IPS-15b (cell line): Measurements from ENCODE around the gene ASCC3.

Source experiments
- H3K27me3 ChIP-seq: one replicate; pipeline ENCODE4 v1.6.1; 2013; ENCODE audit warnings: low read length; ENCODE audit not compliant: control insufficient read depth, insufficient read depth
- H3K36me3 ChIP-seq: one replicate; pipeline ENCODE4 v1.6.1; 2013; ENCODE audit warnings: low read length; ENCODE audit not compliant: control insufficient read depth, insufficient read depth
- H3K4me1 ChIP-seq: one replicate; pipeline ENCODE4 v1.6.1; 2013; ENCODE audit warnings: mild to moderate bottlenecking, low read length; ENCODE audit not compliant: control insufficient read depth, insufficient read depth
- H3K4me3 ChIP-seq: one replicate; pipeline ENCODE4 v1.5.1; 2013; ENCODE audit warnings: low read depth, low read length
- H3K9ac ChIP-seq: one replicate; pipeline ENCODE4 v1.6.1; 2013; ENCODE audit warnings: low read depth, mild to moderate bottlenecking, low read length
- H3K9me3 ChIP-seq: one replicate; pipeline ENCODE4 v1.6.1; 2013; ENCODE audit warnings: mild to moderate bottlenecking, low read length; ENCODE audit not compliant: control insufficient read depth, insufficient read depth

Gene ASCC3

DNA sequence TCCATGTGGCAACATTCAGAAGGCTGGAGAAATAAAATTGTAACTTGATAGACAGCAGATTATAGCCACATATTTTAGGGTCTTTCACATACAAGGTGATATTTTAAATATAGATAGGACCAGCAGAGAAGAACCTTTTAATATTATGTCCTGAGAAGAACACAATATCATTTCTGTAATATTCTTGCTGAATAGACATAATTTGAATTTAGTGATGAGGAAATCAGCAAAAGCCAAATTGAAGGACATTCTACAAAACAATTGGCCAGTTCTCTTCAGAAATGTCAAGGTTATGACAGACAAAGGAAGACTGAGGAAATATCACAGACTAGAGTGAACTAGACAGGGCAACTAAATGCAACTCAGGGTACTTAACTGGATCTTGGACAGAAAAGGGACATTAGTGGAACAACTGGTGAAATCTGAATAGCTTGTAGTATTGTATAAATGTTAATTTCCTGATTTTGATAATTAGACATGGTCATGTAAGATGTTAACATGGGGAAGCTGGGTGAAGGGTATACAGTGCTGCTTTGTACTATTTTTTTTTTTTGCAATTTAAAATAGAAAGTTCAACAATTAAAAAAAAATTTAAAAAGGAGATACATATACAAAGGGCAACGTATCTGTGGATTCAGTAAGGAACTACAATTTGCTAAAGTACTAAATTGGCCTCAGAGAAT lies 281.9 kb downstream of the ASCC3 start:
- no peaks in the 10 kb centered on the region for H3K9me3 ChIP-seq
- H3K9ac ChIP-seq, result no peak overlapping the region
- no peaks in the 10 kb centered on the region for H3K27me3 ChIP-seq

DNA sequence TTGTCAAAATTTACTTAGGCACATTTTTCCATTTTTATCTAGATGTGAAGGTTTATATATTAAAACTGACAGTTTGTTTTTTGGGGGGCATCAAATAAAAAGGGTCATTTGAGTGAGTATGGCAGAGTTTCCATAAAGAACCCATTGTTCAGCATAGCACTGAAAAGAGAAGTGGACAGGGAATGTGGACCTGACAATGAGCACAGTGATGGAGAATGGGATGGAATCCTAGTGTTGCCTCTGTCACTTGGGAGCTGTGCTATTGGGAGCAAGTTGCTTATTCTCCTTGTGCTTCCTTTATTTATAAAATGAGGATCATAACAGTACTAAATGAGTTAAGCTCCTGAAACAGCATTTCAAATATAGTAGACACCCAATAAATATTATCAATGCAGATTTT lies 285.7 kb downstream of the ASCC3 start:
- H3K4me3 ChIP-seq, result no peak overlapping the region
- H3K9ac ChIP-seq, result no peak overlapping the region
- no peaks in the 10 kb centered on the region for H3K27me3 ChIP-seq
- no peaks in the 10 kb centered on the region for H3K4me1 ChIP-seq
- no peaks in the 10 kb centered on the region for H3K9me3 ChIP-seq
- H3K36me3 ChIP-seq, result no peaks in the 10 kb centered on the region

More for the DNA sequence above, 281.9 kb downstream of the ASCC3 start:
- Histone ChIP-seq H3K36me3 (no peaks in the 10 kb centered on the region), H3K4me3 (no peak overlapping the region), H3K4me1 (no peaks in the 10 kb centered on the region)

DNA sequence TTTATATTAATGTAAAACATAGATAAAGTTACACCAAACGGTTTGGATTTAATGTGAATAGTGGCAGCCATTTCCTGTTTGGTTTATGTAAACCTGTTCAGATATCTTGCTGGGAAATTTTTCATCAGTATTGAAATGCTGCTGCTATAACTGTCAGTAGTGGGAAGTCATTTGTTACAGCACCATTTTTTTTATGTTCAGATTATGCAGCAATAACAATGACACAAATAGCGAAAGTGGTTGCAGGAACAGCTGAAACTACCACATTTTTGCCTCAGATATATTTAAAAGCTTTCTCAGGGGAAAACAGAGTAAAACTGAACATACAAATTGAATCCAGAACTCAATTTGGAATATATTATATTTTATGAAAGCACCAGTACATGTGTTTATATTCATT lies 287.6 kb downstream of the ASCC3 start:
- no peaks in the 10 kb centered on the region for H3K9me3 ChIP-seq
- no peak overlapping the region for H3K4me3 ChIP-seq
- no peak overlapping the region for H3K9ac ChIP-seq
- no peaks in the 10 kb centered on the region for H3K27me3 ChIP-seq
- no peaks in the 10 kb centered on the region for H3K4me1 ChIP-seq
- H3K36me3 ChIP-seq, result no peaks in the 10 kb centered on the region

DNA sequence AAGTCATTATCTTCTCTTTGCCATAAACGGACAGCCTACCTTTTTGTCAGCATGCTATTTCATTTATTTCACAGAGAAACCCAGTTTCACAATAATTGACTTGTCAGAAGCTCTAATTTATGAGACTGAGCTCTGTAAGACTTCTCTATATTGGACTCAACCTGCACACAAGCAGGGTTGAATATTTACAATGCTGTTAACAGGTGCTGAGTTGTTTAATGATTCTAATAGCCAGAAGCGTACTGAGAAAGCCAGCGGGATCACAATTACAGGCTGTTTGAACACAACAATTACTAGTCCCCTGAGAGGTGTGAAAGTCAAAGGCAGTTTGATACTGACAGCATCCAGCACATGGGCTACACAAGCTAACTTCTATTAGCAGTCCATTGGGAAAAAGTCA lies 288.2 kb downstream of the ASCC3 start:
- H3K36me3 ChIP-seq, result no peaks in the 10 kb centered on the region
- no peaks in the 10 kb centered on the region for H3K27me3 ChIP-seq

DNA sequence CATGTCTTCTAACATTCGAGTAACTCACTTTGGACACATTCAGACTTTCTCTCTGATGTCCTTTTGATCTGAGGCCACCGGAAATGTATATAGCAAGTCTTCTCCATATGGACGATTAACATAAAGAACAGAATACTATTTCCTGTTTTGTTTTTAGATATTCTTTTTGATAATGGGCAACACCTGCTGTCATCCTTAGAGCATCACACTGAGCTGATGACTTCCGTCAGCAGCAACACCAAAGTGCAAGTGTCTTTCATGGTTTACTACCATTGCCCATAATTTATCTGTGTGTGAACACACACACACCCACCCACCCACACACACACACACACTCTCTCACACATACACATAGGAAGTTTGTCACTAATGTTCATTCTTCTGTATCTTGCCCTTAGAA lies 303.7 kb downstream of the ASCC3 start:
- H3K4me1 ChIP-seq, result no peaks in the 10 kb centered on the region
- H3K36me3 ChIP-seq, result no peaks in the 10 kb centered on the region
- H3K9me3 ChIP-seq, result no peaks in the 10 kb centered on the region
- H3K27me3 ChIP-seq, result no peaks in the 10 kb centered on the region
- no peak overlapping the region for H3K9ac ChIP-seq
- H3K4me3 ChIP-seq, result no peak overlapping the region

More for the DNA sequence above, 288.2 kb downstream of the ASCC3 start:
- Histone ChIP-seq H3K4me1 (no peaks in the 10 kb centered on the region), H3K9ac (no peak overlapping the region), H3K4me3 (no peak overlapping the region), H3K9me3 (no peaks in the 10 kb centered on the region)

DNA sequence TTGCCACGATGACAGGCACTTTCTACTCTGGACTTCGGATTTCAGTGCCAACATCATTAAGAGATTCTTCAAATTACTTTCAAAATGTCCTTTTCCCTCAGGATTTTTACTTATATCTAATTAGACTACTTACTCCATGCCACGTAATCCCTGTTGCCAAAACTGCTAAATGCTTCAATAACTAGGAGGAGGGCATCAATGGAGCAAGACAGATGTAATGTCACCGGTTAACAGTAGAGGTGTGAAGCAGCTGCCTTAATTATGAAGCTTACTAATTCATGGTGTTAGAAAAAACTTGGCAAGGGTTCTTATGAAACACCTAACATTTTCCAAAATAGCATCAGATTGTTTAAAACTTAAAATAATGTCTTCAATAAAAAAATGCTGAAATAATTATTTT lies 305.2 kb downstream of the ASCC3 start:
- Histone ChIP-seq H3K9me3 (no peaks in the 10 kb centered on the region), H3K27me3 (no peaks in the 10 kb centered on the region), H3K36me3 (no peaks in the 10 kb centered on the region), H3K4me1 (no peaks in the 10 kb centered on the region), H3K9ac (no peak overlapping the region), H3K4me3 (no peak overlapping the region)

DNA sequence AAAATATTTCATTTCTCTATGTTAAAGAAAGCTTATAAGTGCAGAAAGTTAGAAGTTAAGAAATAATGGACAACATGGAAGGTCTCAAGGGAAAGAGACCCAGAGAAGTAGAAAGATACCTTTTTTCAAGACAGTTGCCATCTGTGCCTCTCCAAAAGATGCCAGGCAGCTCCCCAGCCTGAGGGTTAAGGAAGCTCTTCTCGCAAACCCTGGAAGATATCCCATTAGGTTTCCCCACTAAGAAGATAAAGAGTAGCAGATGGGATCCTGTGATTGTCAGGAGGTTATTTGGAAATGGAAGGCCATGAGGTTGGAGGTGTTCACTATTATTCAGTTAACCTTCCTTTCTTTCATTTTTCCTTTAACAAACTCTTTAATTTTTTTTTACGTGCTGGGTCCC lies 306.3 kb downstream of the ASCC3 start:
- no peak overlapping the region for H3K4me3 ChIP-seq

DNA sequence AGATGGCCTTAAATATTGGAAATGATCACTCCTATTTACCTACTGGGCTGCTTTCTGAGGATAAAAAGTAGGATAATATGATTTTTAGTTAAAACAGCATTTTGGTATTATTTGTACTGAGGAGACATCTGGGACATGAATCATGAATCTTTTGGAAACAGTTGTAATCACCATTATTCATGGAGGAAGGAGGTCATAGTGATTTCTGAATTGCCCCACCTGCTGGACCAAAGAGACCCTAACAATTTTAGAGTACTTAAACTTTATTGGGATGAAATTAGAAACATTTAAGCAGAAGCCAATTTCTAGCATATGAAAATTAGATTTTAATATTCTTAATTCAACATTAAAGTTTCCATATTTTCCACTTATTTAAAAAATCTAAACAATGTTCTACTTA lies 308.0 kb downstream of the ASCC3 start:
- Histone ChIP-seq H3K36me3 (no peaks in the 10 kb centered on the region), H3K9me3 (no peaks in the 10 kb centered on the region), H3K9ac (no peak overlapping the region), H3K4me3 (no peak overlapping the region), H3K4me1 (no peaks in the 10 kb centered on the region), H3K27me3 (no peaks in the 10 kb centered on the region)

More for the DNA sequence above, 306.3 kb downstream of the ASCC3 start:
- Histone ChIP-seq H3K36me3 (no peaks in the 10 kb centered on the region), H3K9me3 (no peaks in the 10 kb centered on the region), H3K9ac (no peak overlapping the region), H3K4me1 (no peaks in the 10 kb centered on the region), H3K27me3 (no peaks in the 10 kb centered on the region)

DNA sequence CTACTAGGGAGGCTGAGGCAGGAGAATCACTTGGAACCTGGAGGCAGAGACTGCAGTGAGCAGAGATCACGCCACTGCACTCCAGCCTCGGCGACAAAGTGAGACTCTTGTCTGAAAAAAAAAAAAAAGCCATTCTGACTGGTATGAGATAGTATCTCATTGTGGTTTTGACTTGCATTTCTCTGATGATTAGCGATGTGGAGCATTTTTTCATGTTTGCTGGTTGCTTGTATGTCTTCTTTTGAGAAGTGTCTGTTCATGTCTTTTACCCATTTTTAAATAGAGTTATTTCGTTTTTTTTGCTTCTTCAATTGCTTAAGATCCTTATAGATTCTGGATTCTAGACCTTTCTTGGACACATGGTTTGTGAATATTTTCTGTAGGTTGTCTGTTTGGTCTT lies 312.9 kb downstream of the ASCC3 start:
- Histone ChIP-seq H3K4me3 (no peak overlapping the region), H3K36me3 (no peaks in the 10 kb centered on the region), H3K9ac (no peak overlapping the region), H3K9me3 (no peaks in the 10 kb centered on the region), H3K4me1 (no peaks in the 10 kb centered on the region), H3K27me3 (no peaks in the 10 kb centered on the region)

DNA sequence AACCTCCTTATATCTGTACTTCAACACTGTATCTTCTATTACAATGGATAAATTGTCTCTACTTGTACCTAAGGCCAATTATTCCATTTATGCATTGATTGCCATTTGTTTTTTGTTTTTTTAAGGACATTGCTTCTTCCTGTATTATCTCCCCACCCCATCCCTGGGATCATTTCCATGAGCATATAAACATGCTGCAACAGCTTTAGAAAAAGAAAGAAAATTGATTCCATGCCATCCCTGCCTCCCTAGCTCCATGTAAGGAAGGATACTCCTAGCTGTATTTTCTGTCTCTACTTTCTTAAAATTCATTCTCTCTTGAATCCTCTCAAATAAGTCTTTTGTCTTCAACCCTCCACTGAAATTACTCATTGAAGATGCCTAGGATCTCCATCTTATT lies 314.6 kb downstream of the ASCC3 start:
- H3K27me3 ChIP-seq, result no peaks in the 10 kb centered on the region
- no peak overlapping the region for H3K9ac ChIP-seq
- no peaks in the 10 kb centered on the region for H3K9me3 ChIP-seq
- no peaks in the 10 kb centered on the region for H3K36me3 ChIP-seq
- H3K4me3 ChIP-seq, result no peak overlapping the region
- H3K4me1 ChIP-seq, result no peaks in the 10 kb centered on the region

DNA sequence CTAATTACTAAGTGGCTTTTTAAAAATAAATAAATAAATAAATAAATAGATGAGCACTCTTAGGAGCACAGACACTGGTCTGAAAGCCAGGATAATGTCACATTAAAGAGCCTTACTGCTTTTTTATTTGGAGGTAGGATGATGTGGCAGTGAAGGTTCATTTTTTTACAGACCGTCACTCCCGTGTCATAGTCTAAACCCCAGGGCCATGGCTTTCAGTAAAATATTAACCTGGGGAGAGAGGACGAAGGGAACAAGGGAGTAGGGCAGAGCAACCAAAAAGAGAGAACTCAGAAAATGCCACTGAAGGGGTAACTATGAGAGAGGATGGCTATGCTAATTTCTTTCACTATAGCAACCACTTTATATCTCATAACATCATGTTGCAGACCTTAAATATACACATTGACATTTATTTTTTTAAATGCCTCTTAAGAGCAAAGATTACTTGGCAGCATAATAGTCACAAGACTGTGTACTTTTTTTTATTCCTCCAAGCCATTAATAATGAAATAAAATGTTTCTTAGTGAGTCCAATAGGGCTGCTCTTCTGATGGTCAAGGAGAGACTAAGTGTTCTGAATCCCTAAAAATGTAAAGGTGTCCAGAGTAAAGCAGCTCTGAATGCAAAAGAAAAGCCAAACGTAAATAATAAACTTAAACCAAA lies 315.6 kb downstream of the ASCC3 start:
- H3K27me3 ChIP-seq, result no peaks in the 10 kb centered on the region
- no peaks in the 10 kb centered on the region for H3K9me3 ChIP-seq
- H3K4me1 ChIP-seq, result no peaks in the 10 kb centered on the region
- H3K4me3 ChIP-seq, result no peak overlapping the region
- no peaks in the 10 kb centered on the region for H3K36me3 ChIP-seq
- no peak overlapping the region for H3K9ac ChIP-seq

DNA sequence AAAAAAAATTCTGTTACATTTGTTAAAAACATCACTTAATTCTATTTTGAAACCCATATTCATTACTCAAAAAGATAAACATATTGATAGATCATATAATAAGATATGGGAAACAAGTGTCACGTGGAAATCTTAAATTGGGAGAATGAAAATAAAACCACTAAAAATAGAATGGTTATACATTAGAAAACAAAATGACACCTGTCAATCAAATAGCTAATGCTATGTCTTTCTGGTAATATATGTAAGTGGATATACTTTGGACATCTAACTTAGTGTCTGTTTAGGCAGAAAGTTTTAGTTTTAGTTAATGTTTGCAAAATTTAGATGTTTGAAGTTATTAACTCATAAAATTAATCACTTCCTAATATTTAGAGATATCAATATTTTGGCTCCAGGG lies 321.3 kb downstream of the ASCC3 start:
- Histone ChIP-seq H3K4me3 (no peak overlapping the region), H3K36me3 (no peaks in the 10 kb centered on the region), H3K4me1 (no peaks in the 10 kb centered on the region)

More for the DNA sequence above, 321.3 kb downstream of the ASCC3 start:
- Histone ChIP-seq H3K9ac (no peak overlapping the region), H3K9me3 (no peaks in the 10 kb centered on the region), H3K27me3 (no peaks in the 10 kb centered on the region)
